Astrocyte (in vitro differentiated cells and primary cell): ENCODE results near the gene LHPP. TPM values are rescaled to one million over a fixed set of nuclear protein-coding genes. Genes with fewer than 3 reads are reported as not detected.

Source experiments
- DNase-seq: peaks from one replicate; pipeline ENCODE4 v3.0.0-alpha.2; 2010; ENCODE audit warnings: low read depth
- FAIRE-seq: peaks from 2 replicates; lab custom pipeline; 2011; peaks lifted over from hg19 to GRCh38; lab: Jason Lieb, UNC
- H2AFZ ChIP-seq: 2 replicates; pipeline ENCODE4 v1.6.0; 2012; ENCODE audit warnings: low read depth, low read length, inconsistent platforms
- H3K27ac ChIP-seq: 2 replicates; pipeline ENCODE4 v1.5.1; 2011; ENCODE audit warnings: low read depth, low read length, inconsistent platforms
- H3K27me3 ChIP-seq: 2 replicates; pipeline ENCODE4 v1.6.0; 2011; ENCODE audit warnings: low read length, inconsistent platforms; ENCODE audit not compliant: insufficient read depth
- H3K36me3 ChIP-seq: 2 replicates; pipeline ENCODE4 v1.5.1; 2011; ENCODE audit warnings: low read length, inconsistent platforms; ENCODE audit not compliant: insufficient read depth
- H3K4me1 ChIP-seq: 2 replicates; pipeline ENCODE4 v1.5.1; 2011; ENCODE audit warnings: low read length, inconsistent platforms; ENCODE audit not compliant: insufficient read depth
- H3K4me2 ChIP-seq: 2 replicates; pipeline ENCODE4 v1.6.0; 2012; ENCODE audit warnings: low read length, inconsistent platforms
- H3K4me3 ChIP-seq: 2 replicates; pipeline ENCODE4 v1.5.1; 2011; ENCODE audit warnings: low read depth, mild to moderate bottlenecking, low read length, inconsistent platforms; ENCODE audit not compliant: insufficient read depth
- H3K79me2 ChIP-seq: 2 replicates; pipeline ENCODE4 v1.6.0; 2012; ENCODE audit warnings: mild to moderate bottlenecking, low read length, inconsistent platforms; ENCODE audit not compliant: insufficient read depth
- H3K9ac ChIP-seq: 2 replicates; pipeline ENCODE4 v1.6.0; 2012; ENCODE audit warnings: mild to moderate bottlenecking, low read length, inconsistent platforms
- H3K9me3 ChIP-seq: 2 replicates; pipeline ENCODE4 v1.5.1; 2012; ENCODE audit warnings: low read depth, mild to moderate bottlenecking, low read length, inconsistent platforms; ENCODE audit not compliant: insufficient read depth
- H4K20me1 ChIP-seq: 2 replicates; pipeline ENCODE4 v1.6.0; 2012; ENCODE audit warnings: low read length, inconsistent platforms; ENCODE audit not compliant: insufficient read depth
- H3K27ac Mint-ChIP-seq: one replicate; pipeline ENCODE4 v1.8.0; 2021; ENCODE audit warnings: mild to moderate bottlenecking, mixed read lengths; ENCODE audit not compliant: unreplicated experiment
- H3K27me3 Mint-ChIP-seq: one replicate; pipeline ENCODE4 v1.8.0; 2021; ENCODE audit warnings: low read depth, mixed read lengths; ENCODE audit not compliant: unreplicated experiment
- H3K36me3 Mint-ChIP-seq: one replicate; pipeline ENCODE4 v1.8.0; 2021; ENCODE audit warnings: low read depth, mixed read lengths; ENCODE audit not compliant: unreplicated experiment
- H3K4me1 Mint-ChIP-seq: one replicate; pipeline ENCODE4 v1.8.0; 2021; ENCODE audit warnings: low read depth, mixed read lengths; ENCODE audit not compliant: unreplicated experiment
- H3K4me3 Mint-ChIP-seq: one replicate; pipeline ENCODE4 v1.8.0; 2021; ENCODE audit warnings: mild to moderate bottlenecking, moderate library complexity, mixed read lengths; ENCODE audit not compliant: unreplicated experiment
- H3K9me3 Mint-ChIP-seq: one replicate; pipeline ENCODE4 v1.8.0; 2021; ENCODE audit warnings: mild to moderate bottlenecking, mixed read lengths; ENCODE audit not compliant: unreplicated experiment
- EZH2 ChIP-seq: IDR thresholded peaks from 2 replicates; pipeline ENCODE4 v1.6.1; 2012; ENCODE audit warnings: mild to moderate bottlenecking, low read length, inconsistent platforms; ENCODE audit not compliant: insufficient read depth
- total RNA-seq: library from RNA; stranded (reverse); gene quantifications from 2 replicates; pipeline ENCODE4 v1.2.1, GENCODE V29; 2021
- TF ChIP-seq, protein P1 (sequence below): IDR thresholded peaks from 2 replicates; pipeline ENCODE4 v1.5.1; 2011; ENCODE audit warnings: low read depth, mild to moderate bottlenecking, inconsistent platforms, low read length, moderate library complexity; ENCODE audit not compliant: insufficient read depth

Gene LHPP
- total RNA-seq, 1 donor from 2014 or later: 6.9 TPM

DNA sequence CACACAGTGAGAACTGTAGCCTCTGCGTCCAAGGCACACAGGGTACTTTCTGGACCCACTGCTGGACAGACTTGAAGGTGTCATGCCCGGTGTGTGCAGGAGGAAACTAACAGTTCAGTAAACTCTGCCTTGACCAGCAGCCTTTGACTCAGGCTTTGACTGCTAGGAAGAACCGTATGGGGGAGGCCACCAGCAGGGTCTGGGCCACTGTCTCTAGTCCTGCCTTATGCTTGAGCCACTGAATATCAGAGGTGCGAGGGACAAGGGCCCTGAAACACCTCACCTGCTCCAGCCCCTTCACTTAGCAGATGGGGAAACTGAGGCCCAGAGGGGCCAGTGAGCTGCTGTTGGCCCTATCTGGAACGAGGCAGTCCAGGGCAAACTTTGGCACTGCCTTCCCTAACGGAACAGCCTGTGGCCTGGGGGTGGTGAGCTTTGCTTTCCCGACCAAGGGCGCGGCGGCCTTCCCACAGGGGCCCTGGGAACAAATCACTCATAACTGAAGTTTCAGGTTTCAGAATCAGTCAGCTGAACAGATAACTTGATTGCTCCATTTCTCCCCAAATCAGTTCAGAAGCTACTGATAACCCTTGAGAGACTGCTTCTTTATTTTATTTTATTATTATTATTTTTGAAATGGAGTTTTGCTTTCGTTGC lies 152.5 kb downstream of the LHPP start:
- H3K27me3 ChIP-seq: no peaks in the 10 kb centered on the region
- H4K20me1 ChIP-seq: peaks cover 7% of the 10 kb centered on the region
- no peak overlapping the region for H3K4me2 ChIP-seq
- peaks cover 4% of the 10 kb centered on the region for H3K4me1 Mint-ChIP-seq
- H3K4me1 ChIP-seq: no peaks in the 10 kb centered on the region
- H3K9me3 ChIP-seq: no peaks in the 10 kb centered on the region
- FAIRE-seq (no peak), DNase-seq (no peak)
- H3K4me3 Mint-ChIP-seq: no peak overlapping the region
- no peak overlapping the region for H3K27ac Mint-ChIP-seq
- peaks cover 3% of the 10 kb centered on the region for H3K27me3 Mint-ChIP-seq
- H3K4me3 ChIP-seq: no peak overlapping the region
- H3K9me3 Mint-ChIP-seq: no peaks in the 10 kb centered on the region
- no peak overlapping the region for H3K9ac ChIP-seq
- no peaks in the 10 kb centered on the region for H3K79me2 ChIP-seq
- H3K27ac ChIP-seq: no peak overlapping the region
- TF ChIP-seq EZH2: no peak
- TF ChIP-seq, protein P1, sequence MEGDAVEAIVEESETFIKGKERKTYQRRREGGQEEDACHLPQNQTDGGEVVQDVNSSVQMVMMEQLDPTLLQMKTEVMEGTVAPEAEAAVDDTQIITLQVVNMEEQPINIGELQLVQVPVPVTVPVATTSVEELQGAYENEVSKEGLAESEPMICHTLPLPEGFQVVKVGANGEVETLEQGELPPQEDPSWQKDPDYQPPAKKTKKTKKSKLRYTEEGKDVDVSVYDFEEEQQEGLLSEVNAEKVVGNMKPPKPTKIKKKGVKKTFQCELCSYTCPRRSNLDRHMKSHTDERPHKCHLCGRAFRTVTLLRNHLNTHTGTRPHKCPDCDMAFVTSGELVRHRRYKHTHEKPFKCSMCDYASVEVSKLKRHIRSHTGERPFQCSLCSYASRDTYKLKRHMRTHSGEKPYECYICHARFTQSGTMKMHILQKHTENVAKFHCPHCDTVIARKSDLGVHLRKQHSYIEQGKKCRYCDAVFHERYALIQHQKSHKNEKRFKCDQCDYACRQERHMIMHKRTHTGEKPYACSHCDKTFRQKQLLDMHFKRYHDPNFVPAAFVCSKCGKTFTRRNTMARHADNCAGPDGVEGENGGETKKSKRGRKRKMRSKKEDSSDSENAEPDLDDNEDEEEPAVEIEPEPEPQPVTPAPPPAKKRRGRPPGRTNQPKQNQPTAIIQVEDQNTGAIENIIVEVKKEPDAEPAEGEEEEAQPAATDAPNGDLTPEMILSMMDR: no peak
- peaks cover 5% of the 10 kb centered on the region for H3K36me3 Mint-ChIP-seq
- H2AFZ ChIP-seq: no peak overlapping the region
- H3K36me3 ChIP-seq: no peaks in the 10 kb centered on the region

DNA sequence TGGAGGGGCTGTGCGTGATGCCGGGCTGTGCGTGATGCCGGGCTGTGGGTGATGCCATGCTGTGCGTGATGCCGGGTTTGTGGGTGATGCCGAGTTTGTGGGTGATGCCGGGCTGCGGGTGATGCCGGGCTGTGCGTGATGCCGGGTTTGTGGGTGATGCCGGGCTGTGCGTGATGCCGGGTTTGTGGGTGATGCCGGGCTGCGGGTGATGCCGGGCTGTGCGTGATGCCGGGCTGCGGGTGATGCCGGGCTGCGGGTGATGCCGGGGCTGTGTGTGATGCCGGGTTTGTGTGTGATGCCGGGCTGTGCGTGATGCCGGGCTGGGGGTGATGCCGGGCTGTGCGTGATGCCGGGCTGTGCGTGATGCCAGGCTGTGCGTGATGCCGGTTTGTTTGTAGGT lies 153.6 kb downstream of the LHPP start:
- TF ChIP-seq EZH2: no peak
- TF ChIP-seq, protein P1: no peak
- Histone ChIP-seq H3K36me3 (no peaks in the 10 kb centered on the region), H3K27me3 (no peaks in the 10 kb centered on the region), H3K79me2 (no peaks in the 10 kb centered on the region), H4K20me1 (peaks cover 5% of the 10 kb centered on the region), H3K4me1 (no peaks in the 10 kb centered on the region), H3K27ac (no peak overlapping the region), H3K4me3 (no peak overlapping the region), H3K9me3 (no peaks in the 10 kb centered on the region), H3K4me2 (no peak overlapping the region), H2AFZ (no peak overlapping the region), H3K9ac (no peak overlapping the region)
- FAIRE-seq (no peak), DNase-seq (no peak)
- H3K9me3 Mint-ChIP-seq: no peaks in the 10 kb centered on the region
- H3K4me1 Mint-ChIP-seq: peaks cover 7% of the 10 kb centered on the region
- no peak overlapping the region for H3K27ac Mint-ChIP-seq
- no peaks in the 10 kb centered on the region for H3K27me3 Mint-ChIP-seq
- H3K36me3 Mint-ChIP-seq: peaks cover 5% of the 10 kb centered on the region
- H3K4me3 Mint-ChIP-seq: no peak overlapping the region

DNA sequence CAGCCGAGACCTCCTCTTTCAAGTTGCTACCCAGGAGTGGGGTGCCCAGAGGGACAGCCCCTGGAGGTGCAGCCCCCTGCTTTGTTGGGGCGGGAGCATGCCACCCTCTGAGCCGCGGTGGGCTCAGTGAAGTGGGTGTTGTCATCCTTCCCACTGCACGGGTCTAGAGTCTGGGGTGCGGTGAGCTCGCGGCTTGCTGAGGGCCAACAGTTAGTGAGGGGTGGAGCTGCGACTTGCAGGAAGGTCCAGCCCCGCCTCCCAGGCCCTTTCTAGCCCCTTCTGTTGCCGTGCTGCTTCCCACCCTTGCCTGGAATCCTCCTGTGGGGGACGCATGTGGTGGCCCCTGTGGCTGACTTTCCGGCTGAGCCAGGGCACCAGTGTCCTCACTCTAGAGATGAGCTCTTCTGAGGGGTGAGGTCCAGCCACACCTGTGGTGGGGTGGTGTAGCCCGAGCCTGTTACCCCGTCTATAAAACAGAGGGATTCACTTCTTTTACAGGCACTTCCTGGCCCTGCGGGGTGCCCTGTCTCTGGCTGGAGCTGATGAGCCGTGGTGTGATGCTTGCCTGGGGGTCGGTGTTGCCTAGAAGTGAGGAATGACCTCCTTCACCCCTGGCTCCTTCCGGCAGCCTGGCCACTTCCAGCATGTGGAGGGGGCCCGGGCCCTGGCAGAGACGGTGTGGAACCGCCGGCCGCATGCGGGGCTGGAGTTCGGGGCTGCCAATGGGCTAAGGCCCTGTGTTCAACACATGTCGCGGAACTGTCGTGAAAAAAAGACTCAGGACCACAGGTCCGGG lies 154.6 kb downstream of the LHPP start:
- Mint-ChIP-seq H3K4me3 (no peak overlapping the region), H3K27ac (no peak overlapping the region), H3K9me3 (no peaks in the 10 kb centered on the region), H3K27me3 (no peaks in the 10 kb centered on the region), H3K36me3 (peaks cover 5% of the 10 kb centered on the region), H3K4me1 (peaks cover 7% of the 10 kb centered on the region)
- H3K4me3 ChIP-seq: no peak overlapping the region
- DNase-seq: no peak
- H4K20me1 ChIP-seq: peaks cover 5% of the 10 kb centered on the region
- H2AFZ ChIP-seq: no peak overlapping the region
- H3K4me2 ChIP-seq: no peak overlapping the region
- H3K9me3 ChIP-seq: no peaks in the 10 kb centered on the region
- no peaks in the 10 kb centered on the region for H3K79me2 ChIP-seq
- no peaks in the 10 kb centered on the region for H3K36me3 ChIP-seq
- H3K4me1 ChIP-seq: no peaks in the 10 kb centered on the region
- no peak overlapping the region for H3K27ac ChIP-seq
- FAIRE-seq: no peak
- TF ChIP-seq EZH2: no peak
- TF ChIP-seq, protein P1: no peak
- H3K9ac ChIP-seq: no peak overlapping the region
- no peaks in the 10 kb centered on the region for H3K27me3 ChIP-seq
